Measurements from ENCODE around the gene JOSD2.
A peak's percentile ranks its signal among the peaks of the same experiment; 100 is the strongest.

JOSD2 gene

DNA sequence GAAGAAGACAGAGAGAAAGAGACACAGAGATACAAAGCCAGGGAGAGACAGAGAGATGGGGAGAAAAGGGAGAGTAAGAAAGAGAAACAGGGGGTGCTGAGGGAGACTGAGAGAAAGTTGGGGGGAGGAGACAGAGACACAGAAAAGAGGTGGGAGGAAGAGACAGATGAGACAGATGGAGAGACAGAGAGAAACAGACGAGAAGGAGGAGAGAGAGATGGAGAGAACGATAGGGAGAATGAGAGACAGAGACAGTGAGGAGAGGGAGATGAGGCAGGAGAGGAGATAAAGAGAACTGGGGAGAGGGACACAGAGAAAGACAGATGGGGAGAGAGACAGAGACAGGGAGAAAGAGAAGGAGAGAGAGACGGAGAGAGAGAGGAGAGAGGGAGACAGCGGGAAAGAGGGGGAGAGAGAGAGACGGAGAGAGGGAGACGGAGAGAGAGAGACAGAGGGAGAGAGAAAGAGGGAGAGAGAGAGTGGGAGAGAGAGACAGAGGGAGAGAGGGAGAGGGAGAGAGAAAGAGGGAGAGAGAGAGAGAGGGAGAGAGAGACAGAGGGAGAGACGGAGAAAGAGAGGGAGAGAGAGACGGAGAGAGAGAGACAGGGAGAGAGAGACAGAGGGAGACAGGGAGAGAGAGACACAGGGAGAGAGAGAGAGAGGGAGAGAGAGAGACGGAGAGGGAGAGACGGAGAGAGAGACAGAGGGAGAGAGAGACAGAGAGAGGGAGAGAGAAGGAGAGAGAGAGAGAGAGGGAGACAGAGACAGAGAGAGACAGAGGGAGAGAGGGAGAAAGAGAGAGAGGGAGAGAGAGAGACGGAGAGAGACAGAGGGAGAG lies 12.6 kb downstream of the JOSD2 start:
- H3K4me1 ChIP-seq (ENCODE audit: control insufficient read depth, insufficient read depth, low read length) = no peaks in the 10 kb centered on the region
- H3K4me3 ChIP-seq (ENCODE audit: low read length) = no peak overlapping the region
- no peak for DNase-seq (ENCODE audit: low read depth)
- peaks cover 42% of the 10 kb centered on the region for H3K27me3 ChIP-seq (replicated peaks; ENCODE audit: control insufficient read depth, insufficient read depth, low read length)
- no peaks in the 10 kb centered on the region for H3K9me3 ChIP-seq (ENCODE audit: control insufficient read depth, low read length)
- H3K9ac ChIP-seq (ENCODE audit: low read length) = no peak overlapping the region
- no peaks in the 10 kb centered on the region for H3K36me3 ChIP-seq (ENCODE audit: control insufficient read depth, insufficient read depth, low read length, severe bottlenecking)

DNA sequence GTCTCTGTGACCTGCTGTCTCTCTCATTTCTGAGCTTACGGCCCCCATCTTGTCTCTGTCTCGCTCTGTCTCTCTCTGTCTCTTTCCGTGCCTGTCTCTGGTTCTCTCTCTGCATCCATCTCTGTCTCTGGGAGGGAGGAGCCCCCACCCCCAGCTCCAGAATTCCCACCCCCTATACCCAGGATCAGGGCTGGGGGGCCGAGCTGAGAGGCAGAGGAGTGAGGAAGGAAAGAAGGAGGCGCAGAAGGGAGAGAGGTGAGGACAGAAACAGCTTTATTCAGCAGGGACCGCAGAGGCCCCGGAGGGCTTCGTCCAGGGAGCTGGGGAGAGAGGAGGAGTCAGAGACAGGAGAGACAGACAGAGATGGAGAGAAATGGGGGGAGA lies 14.0 kb downstream of the JOSD2 start:
- Histone ChIP-seq H3K27me3 (replicated peaks; ENCODE audit: control insufficient read depth, insufficient read depth, low read length) (peaks cover 55% of the 10 kb centered on the region), H3K4me1 (ENCODE audit: control insufficient read depth, insufficient read depth, low read length) (no peaks in the 10 kb centered on the region), H3K9me3 (ENCODE audit: control insufficient read depth, low read length) (no peaks in the 10 kb centered on the region), H3K9ac (ENCODE audit: low read length) (no peak overlapping the region), H3K36me3 (ENCODE audit: control insufficient read depth, insufficient read depth, low read length, severe bottlenecking) (no peaks in the 10 kb centered on the region), H3K4me3 (ENCODE audit: low read length) (no peak overlapping the region)
- no peak for DNase-seq (ENCODE audit: low read depth)

DNA sequence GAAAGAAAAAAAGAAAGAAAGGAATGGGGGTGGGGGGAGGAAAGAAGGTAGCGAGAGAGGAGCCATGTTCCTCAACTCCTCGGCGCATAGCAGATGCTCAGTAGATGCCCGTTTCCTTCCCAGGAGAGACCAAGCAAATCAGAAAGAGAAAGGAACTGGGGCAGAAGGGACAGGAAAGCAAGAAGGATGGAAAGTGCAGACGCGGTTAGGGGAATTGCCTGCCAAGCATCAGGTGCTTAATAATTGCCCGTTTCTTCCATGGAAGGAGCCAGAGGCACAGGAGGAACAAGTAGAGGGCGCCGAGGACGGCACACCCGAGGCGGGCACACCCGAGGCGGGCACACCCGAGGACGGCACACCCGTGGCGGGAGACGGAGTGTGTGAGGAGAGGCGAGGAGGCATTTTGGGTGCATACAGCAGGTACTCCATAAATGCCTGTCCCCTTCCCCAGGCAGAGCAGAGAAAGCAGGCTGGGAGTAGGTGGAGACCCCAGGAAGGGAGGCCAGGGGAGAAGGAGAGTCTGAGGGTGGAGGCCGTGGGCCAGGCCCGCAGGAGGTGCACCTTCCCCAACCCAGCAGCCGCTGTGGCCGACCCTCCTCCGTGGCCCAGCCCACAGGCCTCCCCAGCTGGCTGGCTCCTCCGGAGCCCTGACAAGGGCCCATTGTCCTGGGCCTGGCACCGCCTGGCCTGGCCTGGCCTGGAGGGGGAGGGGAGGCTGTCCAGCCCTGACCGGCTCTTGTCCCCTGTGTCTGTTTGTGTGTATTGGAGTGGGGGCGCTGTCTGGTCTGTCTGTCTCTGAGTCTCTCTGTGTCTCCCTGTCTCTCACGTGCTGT lies 14.6 kb downstream of the JOSD2 start:
- Histone ChIP-seq H3K27me3 (replicated peaks; ENCODE audit: control insufficient read depth, insufficient read depth, low read length) (peaks cover 60% of the 10 kb centered on the region), H3K9ac (ENCODE audit: low read length) (no peak overlapping the region), H3K36me3 (ENCODE audit: control insufficient read depth, insufficient read depth, low read length, severe bottlenecking) (no peaks in the 10 kb centered on the region), H3K4me3 (ENCODE audit: low read length) (no peak overlapping the region), H3K9me3 (ENCODE audit: control insufficient read depth, low read length) (no peaks in the 10 kb centered on the region), H3K4me1 (ENCODE audit: control insufficient read depth, insufficient read depth, low read length) (no peaks in the 10 kb centered on the region)
- DNase-seq (ENCODE audit: low read depth) = no peak

DNA sequence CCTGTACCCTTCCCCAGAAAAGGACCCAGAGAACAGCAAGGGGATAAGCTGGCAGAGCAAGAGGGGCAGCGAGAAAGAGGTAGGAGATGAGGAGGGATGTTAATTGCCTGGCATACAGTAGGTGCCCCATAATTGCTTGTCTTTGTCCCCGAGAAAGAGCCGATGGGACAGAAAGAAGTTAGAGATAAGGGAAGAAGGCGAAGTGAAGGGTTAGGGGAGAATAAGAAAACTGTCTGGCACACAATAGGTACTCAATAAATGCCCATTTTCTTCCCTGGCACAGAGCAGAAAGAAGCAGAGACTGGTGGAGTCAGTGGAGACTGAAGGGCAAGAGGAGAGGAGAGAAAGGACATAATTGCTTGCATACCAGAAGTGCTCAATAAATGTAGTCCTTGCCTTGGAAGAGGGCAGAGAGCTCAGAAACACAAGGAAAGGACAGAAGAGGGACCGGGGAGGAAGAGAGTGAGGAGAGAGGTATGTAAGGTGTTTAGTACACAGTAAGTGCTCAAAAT lies 15.9 kb downstream of the JOSD2 start:
- H3K27me3 ChIP-seq (replicated peaks; ENCODE audit: control insufficient read depth, insufficient read depth, low read length) = peaks cover 65% of the 10 kb centered on the region
- DNase-seq (ENCODE audit: low read depth) = no peak
- no peak overlapping the region for H3K9ac ChIP-seq (ENCODE audit: low read length)
- peaks cover 6% of the 10 kb centered on the region for H3K9me3 ChIP-seq (ENCODE audit: control insufficient read depth, low read length)
- H3K4me3 ChIP-seq (ENCODE audit: low read length) = no peak overlapping the region
- no peaks in the 10 kb centered on the region for H3K36me3 ChIP-seq (ENCODE audit: control insufficient read depth, insufficient read depth, low read length, severe bottlenecking)
- no peaks in the 10 kb centered on the region for H3K4me1 ChIP-seq (ENCODE audit: control insufficient read depth, insufficient read depth, low read length)

DNA sequence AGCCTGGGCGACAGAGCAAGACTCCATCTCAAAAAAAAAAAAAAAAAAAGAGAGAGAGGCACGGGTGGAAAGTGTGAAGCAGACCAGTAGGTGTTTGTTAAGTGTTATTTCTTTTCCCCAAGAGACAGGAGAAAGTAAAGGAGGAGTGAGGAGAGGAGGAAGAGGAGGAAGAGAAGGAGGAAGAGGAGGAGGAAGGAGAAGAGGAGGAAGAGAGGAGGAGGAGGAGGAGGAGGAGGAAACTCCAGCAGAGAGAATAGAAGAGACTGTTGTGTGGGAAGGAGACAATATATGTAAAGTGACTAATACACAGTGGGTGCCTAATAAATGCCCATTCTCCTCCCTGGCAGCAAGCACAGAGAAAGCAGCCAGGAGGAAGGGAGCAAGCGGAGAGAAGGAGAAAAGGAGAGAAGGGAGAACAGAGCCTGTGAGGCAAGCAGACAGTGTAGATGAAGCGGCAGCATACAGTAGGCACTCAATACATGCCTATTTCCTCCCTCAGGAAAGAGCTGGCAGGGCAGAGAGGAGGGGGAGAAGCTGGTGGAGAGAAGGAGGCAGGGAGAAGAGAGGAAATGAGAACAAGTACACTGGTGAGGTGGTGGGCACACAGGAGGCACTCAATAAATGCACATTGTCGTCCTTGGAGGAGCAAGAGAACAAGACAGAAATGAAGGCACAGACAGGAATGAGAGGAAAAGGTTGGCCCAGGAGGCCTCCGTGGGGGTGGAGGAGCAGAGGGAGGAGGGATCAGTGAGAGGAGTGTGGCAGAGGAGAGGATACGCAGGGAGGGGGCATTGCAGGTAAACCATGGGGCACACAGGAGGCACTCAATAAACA lies 16.6 kb downstream of the JOSD2 start:
- no peak overlapping the region for H3K9ac ChIP-seq (ENCODE audit: low read length)
- H3K4me3 ChIP-seq (ENCODE audit: low read length) = no peak overlapping the region
- peaks cover 66% of the 10 kb centered on the region for H3K27me3 ChIP-seq (replicated peaks; ENCODE audit: control insufficient read depth, insufficient read depth, low read length)
- peaks cover 6% of the 10 kb centered on the region for H3K9me3 ChIP-seq (ENCODE audit: control insufficient read depth, low read length)
- no peaks in the 10 kb centered on the region for H3K36me3 ChIP-seq (ENCODE audit: control insufficient read depth, insufficient read depth, low read length, severe bottlenecking)
- no peak for DNase-seq (ENCODE audit: low read depth)
- no peaks in the 10 kb centered on the region for H3K4me1 ChIP-seq (ENCODE audit: control insufficient read depth, insufficient read depth, low read length)

DNA sequence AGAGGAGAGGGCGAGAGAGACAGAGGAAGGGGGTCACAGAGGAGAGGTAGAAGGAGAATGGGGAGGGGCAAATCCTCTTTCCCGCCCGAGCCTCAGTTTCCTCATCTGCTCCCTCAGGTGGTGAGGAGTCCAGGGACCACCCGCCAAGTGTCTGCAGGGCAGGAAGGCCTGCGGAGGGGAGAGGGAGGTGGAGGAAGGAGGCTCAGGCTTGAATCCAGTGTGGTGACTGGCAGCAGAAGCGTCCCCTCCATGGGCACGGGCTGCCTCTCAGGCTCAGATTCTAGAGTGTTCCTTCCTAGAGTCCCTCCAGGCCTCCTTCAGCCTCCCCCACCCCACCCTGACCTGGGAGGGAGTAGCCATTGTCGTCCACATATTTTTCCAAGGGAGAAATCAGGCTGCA lies 17.8 kb downstream of the JOSD2 start:
- H3K27me3 ChIP-seq (replicated peaks; ENCODE audit: control insufficient read depth, insufficient read depth, low read length) = peaks cover 71% of the 10 kb centered on the region
- H3K36me3 ChIP-seq (ENCODE audit: control insufficient read depth, insufficient read depth, low read length, severe bottlenecking) = no peaks in the 10 kb centered on the region
- H3K4me3 ChIP-seq (ENCODE audit: low read length) = no peak overlapping the region
- H3K9ac ChIP-seq (ENCODE audit: low read length) = no peak overlapping the region
- DNase-seq (ENCODE audit: low read depth) = no peak
- peaks cover 6% of the 10 kb centered on the region for H3K9me3 ChIP-seq (ENCODE audit: control insufficient read depth, low read length)
- no peaks in the 10 kb centered on the region for H3K4me1 ChIP-seq (ENCODE audit: control insufficient read depth, insufficient read depth, low read length)

DNA sequence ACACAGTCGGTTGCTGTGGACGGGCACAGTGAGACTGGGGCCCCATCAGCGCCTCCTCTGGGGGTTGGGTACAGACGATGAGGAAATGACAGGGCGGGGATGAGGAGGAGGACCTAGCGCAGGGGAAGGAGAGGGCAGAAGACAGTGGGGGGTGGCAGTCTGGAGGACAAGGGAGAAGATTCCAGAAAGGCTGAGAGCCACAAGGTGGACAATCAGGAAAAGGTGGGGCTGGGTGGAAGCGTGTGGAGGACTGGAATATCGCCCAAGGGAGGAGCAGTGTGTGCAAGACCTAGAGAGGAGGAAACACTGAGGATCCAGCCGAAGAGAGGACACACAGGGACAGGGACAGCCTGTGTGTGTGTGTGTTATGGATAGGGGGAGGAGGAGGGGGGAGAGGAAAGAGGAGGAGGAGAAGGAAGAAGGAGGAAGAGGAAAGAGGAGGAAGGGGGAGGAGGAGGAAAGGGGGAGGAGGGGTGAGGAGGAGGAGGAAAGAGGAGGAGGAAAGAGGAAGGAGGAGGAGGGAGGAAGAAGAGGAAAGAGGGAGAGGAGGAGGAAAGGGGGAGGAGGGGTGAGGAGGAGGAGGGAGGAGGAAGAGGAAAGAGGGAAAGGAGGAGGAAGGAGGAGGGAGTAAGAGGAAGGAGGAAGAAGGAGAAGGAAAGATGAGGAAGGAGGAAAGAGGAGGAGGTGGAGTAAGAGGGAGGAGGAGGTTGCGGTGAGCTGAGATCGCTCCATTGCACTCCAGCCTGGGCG lies 18.5 kb downstream of the JOSD2 start:
- Histone ChIP-seq H3K4me3 (ENCODE audit: low read length) (no peak overlapping the region), H3K9me3 (ENCODE audit: control insufficient read depth, low read length) (peaks cover 6% of the 10 kb centered on the region), H3K9ac (ENCODE audit: low read length) (no peak overlapping the region), H3K36me3 (ENCODE audit: control insufficient read depth, insufficient read depth, low read length, severe bottlenecking) (no peaks in the 10 kb centered on the region), H3K27me3 (replicated peaks; ENCODE audit: control insufficient read depth, insufficient read depth, low read length) (peaks cover 67% of the 10 kb centered on the region), H3K4me1 (ENCODE audit: control insufficient read depth, insufficient read depth, low read length) (no peaks in the 10 kb centered on the region)
- DNase-seq (ENCODE audit: low read depth) = peak; percentile 15

DNA sequence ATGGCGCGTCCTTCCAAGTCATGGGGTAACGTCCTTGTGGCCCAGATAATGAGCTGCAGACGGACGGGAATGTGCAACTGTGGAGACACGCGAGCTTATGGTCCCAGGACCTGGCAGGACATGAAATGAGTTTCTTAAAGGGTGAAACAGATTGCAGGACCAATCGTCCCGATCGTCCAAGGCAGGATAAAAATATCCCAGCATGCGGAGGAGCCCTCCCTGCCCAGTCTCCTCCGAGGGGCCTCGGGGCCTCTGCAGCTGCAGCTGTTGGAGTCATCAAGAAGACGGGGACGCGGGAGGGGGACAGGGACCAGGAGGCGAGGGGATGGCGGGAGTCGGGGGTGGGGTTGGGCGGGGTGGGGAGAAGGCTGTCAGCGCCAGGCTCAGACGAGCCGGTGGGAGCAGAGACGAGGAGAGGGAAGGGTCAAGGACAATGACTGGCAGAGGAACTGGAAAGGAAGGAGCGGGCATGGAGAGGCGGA lies 20.0 kb downstream of the JOSD2 start:
- no peaks in the 10 kb centered on the region for H3K4me1 ChIP-seq (ENCODE audit: control insufficient read depth, insufficient read depth, low read length)
- H3K9ac ChIP-seq (ENCODE audit: low read length) = no peak overlapping the region
- DNase-seq (ENCODE audit: low read depth) = no peak
- H3K36me3 ChIP-seq (ENCODE audit: control insufficient read depth, insufficient read depth, low read length, severe bottlenecking) = no peaks in the 10 kb centered on the region
- peaks cover 12% of the 10 kb centered on the region for H3K9me3 ChIP-seq (ENCODE audit: control insufficient read depth, low read length)
- H3K4me3 ChIP-seq (ENCODE audit: low read length) = no peak overlapping the region
- H3K27me3 ChIP-seq (replicated peaks; ENCODE audit: control insufficient read depth, insufficient read depth, low read length) = peaks cover 67% of the 10 kb centered on the region

DNA sequence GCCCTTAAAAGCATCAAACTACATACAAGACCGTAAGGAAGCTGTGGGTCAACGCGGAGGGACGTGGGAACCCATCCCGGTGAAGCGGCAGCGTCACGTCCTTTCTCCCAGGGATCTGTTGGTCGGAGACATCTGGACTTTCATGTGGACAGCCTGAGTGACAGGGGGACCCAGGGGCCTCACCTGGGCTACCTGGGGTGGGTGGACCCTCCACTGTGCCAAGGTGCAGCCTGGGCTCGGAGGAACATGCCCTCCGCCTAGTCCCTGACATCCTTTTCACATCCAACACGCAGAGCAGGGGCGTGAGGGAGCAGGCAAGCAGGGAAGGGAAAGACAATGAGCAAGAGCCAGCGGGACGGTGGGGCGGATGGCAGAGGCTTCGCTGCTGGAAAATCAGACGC lies 20.6 kb downstream of the JOSD2 start:
- H3K36me3 ChIP-seq (ENCODE audit: control insufficient read depth, insufficient read depth, low read length, severe bottlenecking) = no peaks in the 10 kb centered on the region
- H3K4me1 ChIP-seq (ENCODE audit: control insufficient read depth, insufficient read depth, low read length) = no peaks in the 10 kb centered on the region
- H3K9ac ChIP-seq (ENCODE audit: low read length) = no peak overlapping the region
- H3K9me3 ChIP-seq (ENCODE audit: control insufficient read depth, low read length) = peaks cover 12% of the 10 kb centered on the region
- DNase-seq (ENCODE audit: low read depth) = no peak
- H3K27me3 ChIP-seq (replicated peaks; ENCODE audit: control insufficient read depth, insufficient read depth, low read length) = peaks cover 66% of the 10 kb centered on the region
- H3K4me3 ChIP-seq (ENCODE audit: low read length) = no peak overlapping the region

DNA sequence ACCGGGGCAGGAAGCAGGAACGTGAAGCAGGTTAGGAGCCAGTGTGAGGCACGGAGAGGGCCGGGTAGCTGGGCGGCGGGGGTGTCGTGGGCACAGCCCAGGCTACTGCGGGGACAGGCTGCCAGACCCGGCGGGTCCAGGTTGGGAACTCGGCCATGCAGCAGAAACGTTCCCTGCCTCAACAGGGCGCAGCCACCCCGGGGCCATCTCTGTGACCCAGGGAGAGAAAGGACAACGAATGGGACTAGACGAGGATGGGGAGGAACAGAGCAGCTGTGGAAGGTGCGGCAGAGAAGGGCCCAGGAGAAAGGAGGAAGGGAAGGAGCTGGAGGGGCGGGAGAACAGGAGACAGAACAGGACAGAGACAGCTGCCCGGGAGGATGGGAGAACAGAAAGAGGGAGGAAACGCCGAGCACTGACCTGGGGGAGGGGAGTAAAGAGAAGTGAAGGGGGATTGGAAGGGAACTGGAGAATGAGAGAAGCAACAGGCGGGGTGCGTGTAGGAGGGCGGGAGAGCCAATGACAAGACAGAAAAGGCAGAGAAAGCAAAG lies 21.5 kb downstream of the JOSD2 start:
- Histone ChIP-seq H3K9me3 (ENCODE audit: control insufficient read depth, low read length) (peaks cover 12% of the 10 kb centered on the region), H3K27me3 (replicated peaks; ENCODE audit: control insufficient read depth, insufficient read depth, low read length) (peaks cover 57% of the 10 kb centered on the region), H3K9ac (ENCODE audit: low read length) (no peak overlapping the region), H3K36me3 (ENCODE audit: control insufficient read depth, insufficient read depth, low read length, severe bottlenecking) (no peaks in the 10 kb centered on the region), H3K4me1 (ENCODE audit: control insufficient read depth, insufficient read depth, low read length) (no peaks in the 10 kb centered on the region), H3K4me3 (ENCODE audit: low read length) (no peak overlapping the region)
- no peak for DNase-seq (ENCODE audit: low read depth)

Data from adipocyte (in vitro differentiated cells).